HEK293 (cell line): ENCODE results near the gene MPO.

Source experiments
- GFI1B ChIP-seq: fragments of 450-650 bp; formaldehyde crosslinking; IDR thresholded peaks from 2 replicates; pipeline ENCODE4 v1.5.1; 2016; ENCODE audit warnings: missing biosample characterization, missing genetic modification characterization
- GLI4 ChIP-seq: fragments of 450-650 bp; formaldehyde crosslinking; IDR thresholded peaks from 2 replicates; pipeline ENCODE4 v1.5.1; 2016; ENCODE audit warnings: missing biosample characterization, missing genetic modification characterization
- HIC1 ChIP-seq: fragments of 450-650 bp; formaldehyde crosslinking; IDR thresholded peaks from 2 replicates; pipeline ENCODE4 v1.5.1; 2016; ENCODE audit warnings: missing biosample characterization, missing genetic modification characterization
- HOXD13 ChIP-seq: sonication (generic); formaldehyde crosslinking; IDR thresholded peaks from 2 replicates; pipeline ENCODE4 v1.8.0; 2022; ENCODE audit warnings: missing genetic modification reagents, borderline replicate concordance
- MEIS1 ChIP-seq: sonication (generic); formaldehyde crosslinking; IDR thresholded peaks from 2 replicates; pipeline ENCODE4 v1.8.1; 2022; ENCODE audit warnings: missing genetic modification reagents, mild to moderate bottlenecking, borderline replicate concordance
- MZF1 ChIP-seq: fragments of 450-650 bp; formaldehyde crosslinking; IDR thresholded peaks from 2 replicates; pipeline ENCODE4 v1.5.1; 2017; ENCODE audit warnings: missing biosample characterization, missing genetic modification characterization, borderline replicate concordance
- RBAK ChIP-seq: fragments of 450-650 bp; formaldehyde crosslinking; IDR thresholded peaks from 2 replicates; pipeline ENCODE4 v1.5.1; 2016; ENCODE audit warnings: missing biosample characterization, missing genetic modification characterization
- SCRT2 ChIP-seq: fragments of 450-650 bp; formaldehyde crosslinking; IDR thresholded peaks from 2 replicates; pipeline ENCODE4 v1.5.1; 2016; ENCODE audit warnings: missing biosample characterization, missing genetic modification characterization
- SP2 ChIP-seq: fragments of 450-650 bp; formaldehyde crosslinking; IDR thresholded peaks from 2 replicates; pipeline ENCODE4 v1.5.1; 2016; ENCODE audit warnings: missing biosample characterization, missing genetic modification characterization
- TCF7L2 ChIP-seq: IDR thresholded peaks from 2 replicates; pipeline ENCODE4 v1.6.1; 2011; ENCODE audit warnings: low read depth, mild to moderate bottlenecking, inconsistent platforms, low read length, moderate library complexity, borderline replicate concordance
- ZBTB17 ChIP-seq: fragments of 450-650 bp; formaldehyde crosslinking; IDR thresholded peaks from 2 replicates; pipeline ENCODE4 v1.5.1; 2016; ENCODE audit warnings: missing biosample characterization, missing genetic modification characterization
- ZBTB44 ChIP-seq: fragments of 450-650 bp; IDR thresholded peaks from 2 replicates; pipeline ENCODE4 v1.5.1; 2018; ENCODE audit warnings: missing biosample characterization, mild to moderate bottlenecking, missing genetic modification characterization
- ZBTB8A ChIP-seq: fragments of 450-650 bp; formaldehyde crosslinking; IDR thresholded peaks from 2 replicates; pipeline ENCODE4 v1.5.1; 2016; ENCODE audit warnings: missing biosample characterization, missing genetic modification characterization
- ZFHX2 ChIP-seq: fragments of 450-650 bp; formaldehyde crosslinking; conservative IDR thresholded peaks from 2 replicates; pipeline ENCODE4 v1.5.1; 2016; ENCODE audit warnings: missing biosample characterization, missing genetic modification characterization
- ZNF10 ChIP-seq: fragments of 450-650 bp; formaldehyde crosslinking; IDR thresholded peaks from 2 replicates; pipeline ENCODE4 v1.5.1; 2017; ENCODE audit warnings: missing biosample characterization, missing genetic modification characterization
- ZNF239 ChIP-seq: fragments of 450-650 bp; formaldehyde crosslinking; IDR thresholded peaks from 2 replicates; pipeline ENCODE4 v1.5.1; 2016; ENCODE audit warnings: missing biosample characterization, missing genetic modification characterization
- ZNF398 ChIP-seq: fragments of 450-650 bp; formaldehyde crosslinking; IDR thresholded peaks from 2 replicates; pipeline ENCODE4 v1.5.1; 2017; ENCODE audit warnings: missing biosample characterization, missing genetic modification characterization
- ZNF544 ChIP-seq: fragments of 450-650 bp; formaldehyde crosslinking; IDR thresholded peaks from 2 replicates; pipeline ENCODE4 v1.5.0; 2017; ENCODE audit warnings: missing biosample characterization, missing genetic modification characterization
- ZNF585B ChIP-seq: fragments of 450-650 bp; formaldehyde crosslinking; IDR thresholded peaks from 2 replicates; pipeline ENCODE4 v1.5.1; 2016; ENCODE audit warnings: missing biosample characterization, missing genetic modification characterization
- ZNF624 ChIP-seq: fragments of 450-650 bp; formaldehyde crosslinking; IDR thresholded peaks from 2 replicates; pipeline ENCODE4 v1.5.1; 2017; ENCODE audit warnings: missing biosample characterization, missing genetic modification characterization
- ZNF629 ChIP-seq: fragments of 450-650 bp; formaldehyde crosslinking; IDR thresholded peaks from 2 replicates; pipeline ENCODE4 v1.5.1; 2017; ENCODE audit warnings: missing biosample characterization, missing genetic modification characterization
- ZNF660 ChIP-seq: fragments of 450-650 bp; IDR thresholded peaks from 2 replicates; pipeline ENCODE4 v1.5.1; 2018; ENCODE audit warnings: missing biosample characterization, mild to moderate bottlenecking, missing genetic modification characterization
- ZNF792 ChIP-seq: fragments of 450-650 bp; formaldehyde crosslinking; IDR thresholded peaks from 2 replicates; pipeline ENCODE4 v1.5.1; 2016; ENCODE audit warnings: missing biosample characterization, missing genetic modification characterization
- TF ChIP-seq, protein P1 (sequence below): fragments of 450-650 bp; formaldehyde crosslinking; IDR thresholded peaks from 2 replicates; pipeline ENCODE4 v1.5.1; 2016; ENCODE audit warnings: missing biosample characterization, missing genetic modification characterization
- TF ChIP-seq, protein P2 (sequence below): fragments of 450-650 bp; formaldehyde crosslinking; IDR thresholded peaks from 2 replicates; pipeline ENCODE4 v1.5.1; 2016; ENCODE audit warnings: missing biosample characterization, missing genetic modification characterization
- TF ChIP-seq, protein P3 (sequence below): fragments of 450-650 bp; formaldehyde crosslinking; IDR thresholded peaks from 2 replicates; pipeline ENCODE4 v1.5.1; 2016; ENCODE audit warnings: missing biosample characterization, missing genetic modification characterization

The MPO gene

DNA sequence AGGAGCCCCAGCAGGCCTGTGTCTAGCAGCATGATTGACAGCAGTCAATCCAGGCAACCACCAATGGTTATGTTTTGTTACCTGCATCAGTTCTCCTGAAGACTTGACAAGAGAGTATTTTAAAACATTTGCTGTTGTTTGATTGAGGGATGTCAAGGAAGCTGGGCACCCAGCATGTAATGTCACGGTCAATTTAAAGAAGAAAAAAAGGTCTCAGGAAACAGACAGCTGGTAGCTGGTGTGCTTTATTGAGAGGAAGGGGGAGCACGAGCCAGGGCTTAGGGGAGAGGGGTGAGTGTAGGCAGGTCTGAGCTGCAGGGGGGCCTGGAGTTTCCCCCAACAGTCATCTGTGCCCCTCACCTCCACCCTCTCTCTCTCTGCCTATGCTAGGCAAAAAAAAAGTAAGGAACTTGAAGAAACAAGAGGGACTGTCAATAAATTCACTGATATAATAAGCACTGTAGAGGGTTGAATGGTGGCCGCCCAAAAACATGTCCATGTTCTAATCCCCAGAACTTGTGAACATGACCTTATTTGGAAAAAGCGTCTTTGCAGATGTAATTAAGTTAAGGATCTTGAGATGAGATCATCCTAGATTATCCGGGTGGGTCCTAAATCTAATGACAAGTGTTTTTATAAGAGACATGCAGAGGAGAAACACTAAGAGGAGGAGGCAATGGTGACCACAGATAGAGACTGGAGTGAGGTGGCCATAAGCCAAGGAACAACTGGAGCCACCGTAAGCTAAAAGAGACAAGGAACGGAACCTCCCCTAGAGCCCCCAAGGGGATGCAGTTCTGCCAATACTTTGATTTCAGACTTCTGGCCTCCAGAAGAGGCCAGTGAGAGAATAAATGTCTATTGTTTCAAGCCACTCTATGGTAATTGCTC is 33.3 kb upstream of the MPO start (continued):
- no peak for TF ChIP-seq ZNF660 (tag by site-specific recombination)
- no peak for TF ChIP-seq MEIS1 (CRISPR knock-in tag)
- TF ChIP-seq, protein P1, sequence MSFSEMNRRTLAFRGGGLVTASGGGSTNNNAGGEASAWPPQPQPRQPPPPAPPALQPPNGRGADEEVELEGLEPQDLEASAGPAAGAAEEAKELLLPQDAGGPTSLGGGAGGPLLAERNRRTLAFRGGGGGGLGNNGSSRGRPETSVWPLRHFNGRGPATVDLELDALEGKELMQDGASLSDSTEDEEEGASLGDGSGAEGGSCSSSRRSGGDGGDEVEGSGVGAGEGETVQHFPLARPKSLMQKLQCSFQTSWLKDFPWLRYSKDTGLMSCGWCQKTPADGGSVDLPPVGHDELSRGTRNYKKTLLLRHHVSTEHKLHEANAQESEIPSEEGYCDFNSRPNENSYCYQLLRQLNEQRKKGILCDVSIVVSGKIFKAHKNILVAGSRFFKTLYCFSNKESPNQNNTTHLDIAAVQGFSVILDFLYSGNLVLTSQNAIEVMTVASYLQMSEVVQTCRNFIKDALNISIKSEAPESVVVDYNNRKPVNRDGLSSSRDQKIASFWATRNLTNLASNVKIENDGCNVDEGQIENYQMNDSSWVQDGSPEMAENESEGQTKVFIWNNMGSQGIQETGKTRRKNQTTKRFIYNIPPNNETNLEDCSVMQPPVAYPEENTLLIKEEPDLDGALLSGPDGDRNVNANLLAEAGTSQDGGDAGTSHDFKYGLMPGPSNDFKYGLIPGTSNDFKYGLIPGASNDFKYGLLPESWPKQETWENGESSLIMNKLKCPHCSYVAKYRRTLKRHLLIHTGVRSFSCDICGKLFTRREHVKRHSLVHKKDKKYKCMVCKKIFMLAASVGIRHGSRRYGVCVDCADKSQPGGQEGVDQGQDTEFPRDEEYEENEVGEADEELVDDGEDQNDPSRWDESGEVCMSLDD (tag by site-specific recombination) = no peak
- TF ChIP-seq GFI1B (tag by site-specific recombination) = no peak
- no peak for TF ChIP-seq ZNF585B
- TF ChIP-seq RBAK (tag by site-specific recombination) = no peak
- TF ChIP-seq ZNF10 (tag by site-specific recombination) = no peak
- TF ChIP-seq HOXD13 (CRISPR knock-in tag) = no peak
- no peak for TF ChIP-seq SP2 (tag by site-specific recombination)
- TF ChIP-seq ZBTB8A = no peak
- no peak for TF ChIP-seq ZFHX2
- TF ChIP-seq GLI4 (tag by site-specific recombination) = no peak
- no peak for TF ChIP-seq ZNF792 (tag by site-specific recombination)
- no peak for TF ChIP-seq ZNF544 (tag by site-specific recombination)
- TF ChIP-seq ZNF398 (tag by site-specific recombination) = peak; percentile 64; the same call in 1 of the 2 replicates
- TF ChIP-seq ZNF629 (tag by site-specific recombination) = peak; percentile 58
- peak; percentile 39 for TF ChIP-seq ZBTB17 (tag by site-specific recombination)
- TF ChIP-seq TCF7L2 = no peak
- peak; percentile 73; the same call in 1 of the 2 replicates for TF ChIP-seq MZF1 (tag by site-specific recombination)
- TF ChIP-seq, protein P2, sequence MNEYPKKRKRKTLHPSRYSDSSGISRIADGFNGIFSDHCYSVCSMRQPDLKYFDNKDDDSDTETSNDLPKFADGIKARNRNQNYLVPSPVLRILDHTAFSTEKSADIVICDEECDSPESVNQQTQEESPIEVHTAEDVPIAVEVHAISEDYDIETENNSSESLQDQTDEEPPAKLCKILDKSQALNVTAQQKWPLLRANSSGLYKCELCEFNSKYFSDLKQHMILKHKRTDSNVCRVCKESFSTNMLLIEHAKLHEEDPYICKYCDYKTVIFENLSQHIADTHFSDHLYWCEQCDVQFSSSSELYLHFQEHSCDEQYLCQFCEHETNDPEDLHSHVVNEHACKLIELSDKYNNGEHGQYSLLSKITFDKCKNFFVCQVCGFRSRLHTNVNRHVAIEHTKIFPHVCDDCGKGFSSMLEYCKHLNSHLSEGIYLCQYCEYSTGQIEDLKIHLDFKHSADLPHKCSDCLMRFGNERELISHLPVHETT (tag by site-specific recombination) = no peak
- TF ChIP-seq ZBTB44 (tag by site-specific recombination) = no peak
- no peak for TF ChIP-seq ZNF239 (tag by site-specific recombination)
- TF ChIP-seq, protein P3, sequence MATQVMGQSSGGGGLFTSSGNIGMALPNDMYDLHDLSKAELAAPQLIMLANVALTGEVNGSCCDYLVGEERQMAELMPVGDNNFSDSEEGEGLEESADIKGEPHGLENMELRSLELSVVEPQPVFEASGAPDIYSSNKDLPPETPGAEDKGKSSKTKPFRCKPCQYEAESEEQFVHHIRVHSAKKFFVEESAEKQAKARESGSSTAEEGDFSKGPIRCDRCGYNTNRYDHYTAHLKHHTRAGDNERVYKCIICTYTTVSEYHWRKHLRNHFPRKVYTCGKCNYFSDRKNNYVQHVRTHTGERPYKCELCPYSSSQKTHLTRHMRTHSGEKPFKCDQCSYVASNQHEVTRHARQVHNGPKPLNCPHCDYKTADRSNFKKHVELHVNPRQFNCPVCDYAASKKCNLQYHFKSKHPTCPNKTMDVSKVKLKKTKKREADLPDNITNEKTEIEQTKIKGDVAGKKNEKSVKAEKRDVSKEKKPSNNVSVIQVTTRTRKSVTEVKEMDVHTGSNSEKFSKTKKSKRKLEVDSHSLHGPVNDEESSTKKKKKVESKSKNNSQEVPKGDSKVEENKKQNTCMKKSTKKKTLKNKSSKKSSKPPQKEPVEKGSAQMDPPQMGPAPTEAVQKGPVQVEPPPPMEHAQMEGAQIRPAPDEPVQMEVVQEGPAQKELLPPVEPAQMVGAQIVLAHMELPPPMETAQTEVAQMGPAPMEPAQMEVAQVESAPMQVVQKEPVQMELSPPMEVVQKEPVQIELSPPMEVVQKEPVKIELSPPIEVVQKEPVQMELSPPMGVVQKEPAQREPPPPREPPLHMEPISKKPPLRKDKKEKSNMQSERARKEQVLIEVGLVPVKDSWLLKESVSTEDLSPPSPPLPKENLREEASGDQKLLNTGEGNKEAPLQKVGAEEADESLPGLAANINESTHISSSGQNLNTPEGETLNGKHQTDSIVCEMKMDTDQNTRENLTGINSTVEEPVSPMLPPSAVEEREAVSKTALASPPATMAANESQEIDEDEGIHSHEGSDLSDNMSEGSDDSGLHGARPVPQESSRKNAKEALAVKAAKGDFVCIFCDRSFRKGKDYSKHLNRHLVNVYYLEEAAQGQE (tag by site-specific recombination) = no peak
- TF ChIP-seq SCRT2 (tag by site-specific recombination) = no peak
- no peak for TF ChIP-seq ZNF624 (tag by site-specific recombination)
- TF ChIP-seq HIC1 (tag by site-specific recombination) = peak; percentile 48; the same call in 1 of the 2 replicates
